Measurements from ENCODE around the gene ARHGAP42.

ARHGAP42 gene

GRCh38 chr11:100827934-100828661, 141.0 kb downstream of the ARHGAP42 start:
- no peak overlapping the region for H3K4me3 ChIP-seq (ENCODE audit: low read length)
- H3K4me1 ChIP-seq (ENCODE audit: control insufficient read depth, low read depth, low read length), result peaks cover 38% of the 10 kb centered on the region
- H3K9me3 ChIP-seq (ENCODE audit: control insufficient read depth, low read depth, low read length), result no peaks in the 10 kb centered on the region
- H3K36me3 ChIP-seq (ENCODE audit: control insufficient read depth, low read depth, low read length), result no peaks in the 10 kb centered on the region
- peak overlapping the region; percentile 29 for H3K27ac ChIP-seq (ENCODE audit: low read length)
- peak overlapping the region; percentile 29 for H3K9ac ChIP-seq (ENCODE audit: low read length)
- no peaks in the 10 kb centered on the region for H3K27me3 ChIP-seq (ENCODE audit: control insufficient read depth, insufficient read depth, low read length)

DNA sequence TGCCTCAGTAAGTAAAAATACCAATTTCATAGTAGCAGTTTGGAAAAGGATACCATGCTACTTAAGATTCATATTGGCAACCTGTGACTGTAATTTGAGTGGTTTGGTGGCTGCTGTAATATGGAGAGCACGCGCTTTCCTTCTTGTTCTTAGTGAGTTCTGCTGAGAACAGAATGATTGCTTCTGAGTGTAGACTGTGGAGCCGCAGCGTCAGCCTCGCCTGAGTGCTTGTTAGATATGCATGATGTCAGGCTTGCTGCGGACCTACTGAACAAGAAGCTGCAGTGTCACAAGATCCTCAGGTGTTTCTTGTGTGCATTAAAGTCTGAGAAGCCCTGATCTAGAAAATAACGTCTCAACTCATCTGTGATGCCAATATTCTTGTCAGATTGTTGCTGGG, 143.2 kb downstream of the ARHGAP42 start:
- no peaks in the 10 kb centered on the region for H3K27me3 ChIP-seq (ENCODE audit: control insufficient read depth, insufficient read depth, low read length)

DNA sequence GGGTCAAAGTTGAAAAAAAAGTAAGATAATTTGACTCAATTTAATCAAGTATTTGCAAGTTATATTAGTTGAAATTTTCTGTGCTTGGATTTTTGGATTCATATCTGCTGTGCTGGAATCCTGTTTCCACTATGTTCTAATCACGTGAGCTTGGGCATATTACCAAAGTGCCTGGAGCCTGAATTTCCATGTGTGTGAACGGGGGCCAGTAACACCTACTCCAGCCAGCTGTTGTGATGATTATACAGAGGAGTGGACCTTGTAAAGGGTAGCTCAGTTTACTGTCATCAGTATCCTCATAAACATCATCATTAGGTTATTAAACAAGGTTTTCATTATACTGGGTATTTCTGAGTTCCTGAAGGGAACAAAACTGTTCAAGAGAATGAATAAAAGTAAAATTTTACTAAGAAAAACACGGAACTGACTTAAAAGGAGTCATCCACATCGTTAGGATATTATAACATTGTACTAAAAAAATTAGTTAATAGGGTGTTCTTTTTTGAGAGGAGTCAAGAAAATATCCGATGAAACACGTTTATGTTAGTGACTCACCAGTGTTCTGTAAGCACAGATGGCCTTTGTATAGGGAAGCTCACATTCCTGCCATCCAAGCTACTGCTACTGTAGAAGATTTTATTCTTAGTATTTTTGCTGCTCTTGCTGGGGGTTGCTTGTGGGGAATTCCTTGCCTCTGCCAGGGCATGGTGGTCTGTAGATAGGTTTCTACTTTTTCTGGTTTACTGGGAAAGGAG, 144.1 kb downstream of the ARHGAP42 start:
- no peak overlapping the region for H3K27ac ChIP-seq (ENCODE audit: low read length)
- no peaks in the 10 kb centered on the region for H3K36me3 ChIP-seq (ENCODE audit: control insufficient read depth, low read depth, low read length)
- H3K9ac ChIP-seq (ENCODE audit: low read length), result no peak overlapping the region
- peaks cover 23% of the 10 kb centered on the region for H3K4me1 ChIP-seq (ENCODE audit: control insufficient read depth, low read depth, low read length)
- no peaks in the 10 kb centered on the region for H3K27me3 ChIP-seq (ENCODE audit: control insufficient read depth, insufficient read depth, low read length)
- H3K4me3 ChIP-seq (ENCODE audit: low read length), result no peak overlapping the region
- H3K9me3 ChIP-seq (ENCODE audit: control insufficient read depth, low read depth, low read length), result no peaks in the 10 kb centered on the region

More for the DNA sequence above, 143.2 kb downstream of the ARHGAP42 start:
- Histone ChIP-seq H3K9ac (ENCODE audit: low read length) (no peak overlapping the region), H3K9me3 (ENCODE audit: control insufficient read depth, low read depth, low read length) (no peaks in the 10 kb centered on the region), H3K36me3 (ENCODE audit: control insufficient read depth, low read depth, low read length) (no peaks in the 10 kb centered on the region), H3K27ac (ENCODE audit: low read length) (no peak overlapping the region), H3K4me3 (ENCODE audit: low read length) (no peak overlapping the region), H3K4me1 (ENCODE audit: control insufficient read depth, low read depth, low read length) (peaks cover 23% of the 10 kb centered on the region)

DNA sequence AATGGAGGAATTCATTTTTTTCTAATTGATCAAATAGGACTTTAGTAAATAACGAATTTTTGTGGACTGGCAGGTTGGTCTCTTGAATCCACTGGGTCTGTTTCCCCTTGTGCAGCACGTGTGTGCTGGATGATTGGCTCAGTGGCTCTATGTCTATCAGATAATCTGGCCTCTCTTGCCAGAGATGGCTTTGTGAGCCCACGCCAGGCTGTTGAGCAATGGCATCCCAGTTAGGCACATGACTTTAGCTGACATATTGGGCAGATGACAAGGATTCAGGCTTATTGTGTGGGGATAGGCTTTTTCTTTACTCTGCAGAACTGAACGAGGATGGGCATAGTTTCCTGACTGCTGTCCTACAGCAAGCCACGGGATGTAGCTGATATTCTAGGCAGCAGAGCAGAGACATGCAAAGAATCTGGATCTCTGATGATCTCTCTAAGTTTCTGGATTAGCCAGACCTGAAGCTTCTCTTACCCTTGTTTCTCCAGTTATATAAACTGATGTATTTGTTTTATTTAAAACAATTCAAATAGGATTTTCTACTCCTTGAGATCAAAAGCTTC, 144.9 kb downstream of the ARHGAP42 start:
- no peaks in the 10 kb centered on the region for H3K27me3 ChIP-seq (ENCODE audit: control insufficient read depth, insufficient read depth, low read length)
- no peak overlapping the region for H3K9ac ChIP-seq (ENCODE audit: low read length)
- H3K4me3 ChIP-seq (ENCODE audit: low read length), result no peak overlapping the region
- no peaks in the 10 kb centered on the region for H3K9me3 ChIP-seq (ENCODE audit: control insufficient read depth, low read depth, low read length)
- no peaks in the 10 kb centered on the region for H3K36me3 ChIP-seq (ENCODE audit: control insufficient read depth, low read depth, low read length)
- H3K4me1 ChIP-seq (ENCODE audit: control insufficient read depth, low read depth, low read length), result peaks cover 24% of the 10 kb centered on the region
- H3K27ac ChIP-seq (ENCODE audit: low read length), result no peak overlapping the region

DNA sequence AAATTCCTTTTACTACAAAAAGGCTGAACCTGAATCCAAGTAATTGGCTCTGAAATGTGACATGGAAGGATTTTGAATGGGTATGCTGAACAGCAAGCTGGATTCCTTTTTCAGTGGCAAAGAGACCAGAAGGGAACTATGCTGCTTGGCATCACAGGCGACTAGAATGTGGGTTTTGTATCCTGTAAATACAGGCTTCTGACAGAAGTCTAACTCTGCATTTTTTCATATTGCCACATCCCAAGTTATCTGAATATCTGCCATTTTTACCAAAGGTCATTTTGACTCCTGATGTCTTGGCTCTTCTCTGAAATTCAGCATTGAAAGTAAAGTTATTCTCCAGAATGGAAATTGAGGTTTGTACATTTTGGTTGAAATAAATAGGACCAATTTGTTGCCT, 145.7 kb downstream of the ARHGAP42 start:
- H3K4me1 ChIP-seq (ENCODE audit: control insufficient read depth, low read depth, low read length), result peaks cover 20% of the 10 kb centered on the region
- no peak overlapping the region for H3K4me3 ChIP-seq (ENCODE audit: low read length)
- no peaks in the 10 kb centered on the region for H3K36me3 ChIP-seq (ENCODE audit: control insufficient read depth, low read depth, low read length)
- no peaks in the 10 kb centered on the region for H3K27me3 ChIP-seq (ENCODE audit: control insufficient read depth, insufficient read depth, low read length)
- no peak overlapping the region for H3K9ac ChIP-seq (ENCODE audit: low read length)
- H3K9me3 ChIP-seq (ENCODE audit: control insufficient read depth, low read depth, low read length), result no peaks in the 10 kb centered on the region
- no peak overlapping the region for H3K27ac ChIP-seq (ENCODE audit: low read length)

GRCh38 chr11:100833276-100833675, 146.2 kb downstream of the ARHGAP42 start:
- H3K9me3 ChIP-seq (ENCODE audit: control insufficient read depth, low read depth, low read length), result no peaks in the 10 kb centered on the region
- H3K27me3 ChIP-seq (ENCODE audit: control insufficient read depth, insufficient read depth, low read length), result no peaks in the 10 kb centered on the region
- H3K27ac ChIP-seq (ENCODE audit: low read length), result no peak overlapping the region
- H3K9ac ChIP-seq (ENCODE audit: low read length), result no peak overlapping the region
- H3K36me3 ChIP-seq (ENCODE audit: control insufficient read depth, low read depth, low read length), result no peaks in the 10 kb centered on the region
- H3K4me3 ChIP-seq (ENCODE audit: low read length), result no peak overlapping the region
- peaks cover 16% of the 10 kb centered on the region for H3K4me1 ChIP-seq (ENCODE audit: control insufficient read depth, low read depth, low read length)

DNA sequence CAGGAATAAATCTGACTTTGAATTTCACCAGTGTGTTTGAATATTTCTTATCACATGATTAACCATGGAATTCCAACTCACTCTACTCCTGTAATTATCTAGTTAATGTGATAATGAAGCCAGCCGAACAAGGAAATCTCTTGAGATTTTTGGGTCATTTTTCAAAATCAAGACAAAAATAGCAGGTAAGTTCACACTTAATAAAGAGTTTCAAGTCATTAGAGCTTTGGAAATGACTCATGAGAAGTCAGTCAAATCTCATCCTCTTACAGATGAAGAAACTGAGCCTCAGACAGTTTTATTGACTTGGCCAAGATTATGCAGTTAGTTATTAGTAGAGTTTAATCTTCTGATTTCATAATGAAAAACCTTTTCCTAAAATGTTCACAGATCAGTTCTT, 148.8 kb downstream of the ARHGAP42 start:
- no peaks in the 10 kb centered on the region for H3K9me3 ChIP-seq (ENCODE audit: control insufficient read depth, low read depth, low read length)
- no peak overlapping the region for H3K4me3 ChIP-seq (ENCODE audit: low read length)
- H3K4me1 ChIP-seq (ENCODE audit: control insufficient read depth, low read depth, low read length), result peaks cover 11% of the 10 kb centered on the region
- no peak overlapping the region for H3K9ac ChIP-seq (ENCODE audit: low read length)
- no peaks in the 10 kb centered on the region for H3K36me3 ChIP-seq (ENCODE audit: control insufficient read depth, low read depth, low read length)
- H3K27me3 ChIP-seq (ENCODE audit: control insufficient read depth, insufficient read depth, low read length), result no peaks in the 10 kb centered on the region
- no peak overlapping the region for H3K27ac ChIP-seq (ENCODE audit: low read length)

- Histone ChIP-seq H3K36me3 (ENCODE audit: control insufficient read depth, low read depth, low read length) (no peaks in the 10 kb centered on the region), H3K9me3 (ENCODE audit: control insufficient read depth, low read depth, low read length) (no peaks in the 10 kb centered on the region), H3K9ac (ENCODE audit: low read length) (no peak overlapping the region), H3K4me1 (ENCODE audit: control insufficient read depth, low read depth, low read length) (peaks cover 5% of the 10 kb centered on the region), H3K27ac (ENCODE audit: low read length) (no peak overlapping the region), H3K27me3 (ENCODE audit: control insufficient read depth, insufficient read depth, low read length) (no peaks in the 10 kb centered on the region), H3K4me3 (ENCODE audit: low read length) (no peak overlapping the region)
These were observed 150.2 kb downstream of the ARHGAP42 start for GRCh38 chr11:100837311-100837710.

GRCh38 chr11:100841711-100842407, 154.8 kb downstream of the ARHGAP42 start:
- Histone ChIP-seq H3K9me3 (ENCODE audit: control insufficient read depth, low read depth, low read length) (no peaks in the 10 kb centered on the region), H3K27ac (ENCODE audit: low read length) (no peak overlapping the region), H3K4me3 (ENCODE audit: low read length) (no peak overlapping the region)

GRCh38 chr11:100847696-100848216, 160.7 kb downstream of the ARHGAP42 start:
- Histone ChIP-seq H3K27me3 (ENCODE audit: control insufficient read depth, insufficient read depth, low read length) (no peaks in the 10 kb centered on the region), H3K9ac (ENCODE audit: low read length) (no peak overlapping the region), H3K9me3 (ENCODE audit: control insufficient read depth, low read depth, low read length) (no peaks in the 10 kb centered on the region), H3K4me1 (ENCODE audit: control insufficient read depth, low read depth, low read length) (no peaks in the 10 kb centered on the region), H3K27ac (ENCODE audit: low read length) (no peak overlapping the region), H3K4me3 (ENCODE audit: low read length) (no peak overlapping the region), H3K36me3 (ENCODE audit: control insufficient read depth, low read depth, low read length) (no peaks in the 10 kb centered on the region)

More at GRCh38 chr11:100841711-100842407, 154.8 kb downstream of the ARHGAP42 start:
- Histone ChIP-seq H3K36me3 (ENCODE audit: control insufficient read depth, low read depth, low read length) (no peaks in the 10 kb centered on the region), H3K9ac (ENCODE audit: low read length) (no peak overlapping the region), H3K27me3 (ENCODE audit: control insufficient read depth, insufficient read depth, low read length) (no peaks in the 10 kb centered on the region), H3K4me1 (ENCODE audit: control insufficient read depth, low read depth, low read length) (peaks cover 5% of the 10 kb centered on the region)

All from iPS-18a (cell line).